ENCODE measurements around the gene MYOZ1.

The MYOZ1 gene

DNA sequence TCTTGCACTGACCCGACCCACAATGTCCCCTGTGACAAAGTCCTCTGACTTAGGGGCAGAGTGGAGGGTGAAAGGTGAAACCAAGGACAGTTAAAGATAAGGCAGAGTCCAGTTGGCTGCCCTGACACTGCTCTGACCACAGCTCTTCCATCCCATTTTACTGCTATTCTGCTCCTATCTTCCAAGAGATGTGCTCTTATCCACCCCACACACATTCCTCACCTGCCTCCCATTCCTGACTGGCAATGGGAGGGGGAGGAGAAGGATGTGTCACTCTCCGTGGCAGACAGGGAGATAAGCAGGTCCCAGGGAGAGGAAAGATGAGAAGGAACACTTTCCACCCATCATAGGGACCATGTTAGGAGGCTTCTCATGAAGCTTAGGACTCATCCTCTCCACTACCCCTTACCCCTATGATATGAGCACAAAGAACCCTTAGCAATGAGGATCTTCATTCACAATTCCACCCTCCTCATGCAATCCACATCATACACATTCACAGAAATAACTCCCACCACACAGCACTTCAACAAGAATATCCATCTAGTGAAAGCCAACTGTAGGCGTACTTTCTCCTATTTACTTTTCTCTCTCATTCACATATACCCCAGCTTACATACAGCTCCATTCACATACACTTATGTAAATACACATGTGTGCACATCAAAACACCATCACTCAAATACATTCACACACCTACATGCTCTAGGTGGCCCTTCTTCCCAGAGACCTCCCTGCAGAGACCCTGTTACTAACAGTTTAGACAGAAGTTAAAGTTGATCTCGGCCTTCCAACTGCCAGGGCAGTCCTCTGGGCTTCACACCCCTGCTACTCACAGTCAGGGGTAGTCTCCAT, 7.9 kb upstream of the MYOZ1 start:
- Histone ChIP-seq H3K27ac (ENCODE audit: low read length) (no peak overlapping the region), H3K9me3 (ENCODE audit: insufficient read depth, low read length) (no peaks in the 10 kb centered on the region), H3K4me1 (ENCODE audit: low read length) (peaks cover 34% of the 10 kb centered on the region), H3K4me2 (ENCODE audit: low read length) (no peak overlapping the region), H3K4me3 (ENCODE audit: low read length) (no peak overlapping the region), H3K36me3 (replicated peaks; ENCODE audit: low read depth, low read length) (no peaks in the 10 kb centered on the region), H4K20me1 (ENCODE audit: insufficient read depth, low read length) (no peaks in the 10 kb centered on the region), H2AFZ (ENCODE audit: low read depth, low read length) (no peak overlapping the region), H3K27me3 (ENCODE audit: low read depth, low read length) (no peaks in the 10 kb centered on the region), H3K79me2 (ENCODE audit: low read length) (no peaks in the 10 kb centered on the region), H3K9ac (ENCODE audit: low read length) (no peak overlapping the region)
- TF ChIP-seq EZH2phosphoT487 (IDR thresholded peaks at IDR 0.05; ENCODE audit: low read depth): no peak
- TF ChIP-seq, protein P1, sequence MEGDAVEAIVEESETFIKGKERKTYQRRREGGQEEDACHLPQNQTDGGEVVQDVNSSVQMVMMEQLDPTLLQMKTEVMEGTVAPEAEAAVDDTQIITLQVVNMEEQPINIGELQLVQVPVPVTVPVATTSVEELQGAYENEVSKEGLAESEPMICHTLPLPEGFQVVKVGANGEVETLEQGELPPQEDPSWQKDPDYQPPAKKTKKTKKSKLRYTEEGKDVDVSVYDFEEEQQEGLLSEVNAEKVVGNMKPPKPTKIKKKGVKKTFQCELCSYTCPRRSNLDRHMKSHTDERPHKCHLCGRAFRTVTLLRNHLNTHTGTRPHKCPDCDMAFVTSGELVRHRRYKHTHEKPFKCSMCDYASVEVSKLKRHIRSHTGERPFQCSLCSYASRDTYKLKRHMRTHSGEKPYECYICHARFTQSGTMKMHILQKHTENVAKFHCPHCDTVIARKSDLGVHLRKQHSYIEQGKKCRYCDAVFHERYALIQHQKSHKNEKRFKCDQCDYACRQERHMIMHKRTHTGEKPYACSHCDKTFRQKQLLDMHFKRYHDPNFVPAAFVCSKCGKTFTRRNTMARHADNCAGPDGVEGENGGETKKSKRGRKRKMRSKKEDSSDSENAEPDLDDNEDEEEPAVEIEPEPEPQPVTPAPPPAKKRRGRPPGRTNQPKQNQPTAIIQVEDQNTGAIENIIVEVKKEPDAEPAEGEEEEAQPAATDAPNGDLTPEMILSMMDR (IDR thresholded peaks at IDR 0.05; ENCODE audit: low read depth, low read length): no peak

DNA sequence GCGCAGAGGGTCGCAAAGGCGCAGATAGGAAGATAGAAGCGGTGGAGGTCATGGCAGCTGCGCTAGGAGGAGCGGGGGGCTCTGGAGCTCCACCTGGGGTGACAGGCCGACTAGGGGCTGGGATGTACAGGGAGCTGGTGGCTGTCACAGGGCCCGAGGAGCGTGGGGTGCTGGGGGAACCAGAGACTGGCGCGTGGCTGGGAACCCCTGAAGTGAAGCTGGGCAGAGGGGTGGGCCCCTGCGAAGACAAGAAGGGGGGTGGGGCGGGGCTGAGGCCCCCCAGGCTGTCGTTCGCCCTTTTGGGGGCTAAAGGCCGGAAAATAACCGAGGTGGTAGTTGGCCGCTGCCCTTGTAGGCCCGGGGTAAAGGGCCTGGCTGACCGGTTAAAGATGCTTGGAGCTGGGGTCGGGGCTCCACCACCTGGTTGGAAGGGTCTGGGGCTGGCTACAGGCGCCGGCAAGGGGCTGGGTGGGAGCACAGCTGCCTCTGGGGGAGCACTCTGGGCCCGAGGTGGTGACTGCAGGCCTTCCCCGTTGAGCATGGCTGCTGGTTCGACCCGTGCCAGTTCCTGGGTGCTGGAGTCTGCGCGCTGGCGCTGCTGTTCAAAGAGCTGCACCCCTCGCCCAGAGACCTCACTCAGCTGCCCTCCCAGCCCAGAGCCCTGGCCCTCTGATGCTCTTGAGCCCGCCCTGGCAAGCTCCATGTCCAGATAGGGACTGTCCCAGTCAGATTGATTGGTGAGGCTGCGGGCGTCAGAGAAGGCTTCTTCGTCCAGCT, 6.8 kb upstream of the MYOZ1 start:
- H3K4me1 ChIP-seq (ENCODE audit: low read length): peaks cover 34% of the 10 kb centered on the region
- H3K27ac ChIP-seq (ENCODE audit: low read length): no peak overlapping the region
- H4K20me1 ChIP-seq (ENCODE audit: insufficient read depth, low read length): no peaks in the 10 kb centered on the region
- no peak overlapping the region for H3K4me3 ChIP-seq (ENCODE audit: low read length)
- no peak overlapping the region for H3K4me2 ChIP-seq (ENCODE audit: low read length)
- no peaks in the 10 kb centered on the region for H3K79me2 ChIP-seq (ENCODE audit: low read length)
- H2AFZ ChIP-seq (ENCODE audit: low read depth, low read length): no peak overlapping the region
- TF ChIP-seq, protein P1 (IDR thresholded peaks at IDR 0.05; ENCODE audit: low read depth, low read length): no peak
- TF ChIP-seq EZH2phosphoT487 (IDR thresholded peaks at IDR 0.05; ENCODE audit: low read depth): no peak
- no peaks in the 10 kb centered on the region for H3K36me3 ChIP-seq (replicated peaks; ENCODE audit: low read depth, low read length)
- no peak overlapping the region for H3K9ac ChIP-seq (ENCODE audit: low read length)
- H3K27me3 ChIP-seq (ENCODE audit: low read depth, low read length): no peaks in the 10 kb centered on the region
- H3K9me3 ChIP-seq (ENCODE audit: insufficient read depth, low read length): no peaks in the 10 kb centered on the region

DNA sequence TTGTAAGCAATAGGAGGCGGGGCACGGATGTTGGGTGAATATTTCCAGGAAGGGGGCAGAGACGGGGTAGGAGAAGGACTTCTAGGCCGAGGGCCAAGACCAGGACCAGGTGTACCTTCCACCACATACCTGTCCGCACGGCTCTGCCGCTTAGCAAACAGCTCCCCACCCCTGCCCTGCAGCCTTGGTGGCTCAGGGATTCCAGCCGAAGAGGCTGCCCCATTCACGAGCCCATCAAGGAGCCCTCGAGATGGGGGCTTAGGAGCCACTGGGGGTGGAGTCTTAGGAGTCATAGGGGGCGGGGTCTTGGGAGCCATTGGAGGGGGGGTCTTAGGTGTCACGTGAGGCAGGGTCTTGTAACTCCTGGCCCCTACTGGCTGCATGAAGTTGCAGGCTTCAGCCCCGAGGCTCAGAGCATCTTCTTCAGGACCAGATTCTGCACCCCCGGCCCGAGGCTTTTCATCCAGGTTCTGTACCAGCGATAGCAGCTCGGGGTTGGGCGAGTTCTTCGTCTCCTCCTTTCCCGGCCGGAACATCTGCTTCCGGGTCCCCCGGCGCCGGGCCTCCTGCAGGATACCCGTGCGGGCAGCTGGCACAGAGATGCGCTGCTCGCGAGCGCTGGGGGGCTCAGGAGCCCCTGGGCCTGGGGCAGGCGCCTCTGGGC, 6.1 kb upstream of the MYOZ1 start:
- Histone ChIP-seq H4K20me1 (ENCODE audit: insufficient read depth, low read length) (no peaks in the 10 kb centered on the region), H3K79me2 (ENCODE audit: low read length) (no peaks in the 10 kb centered on the region), H3K9ac (ENCODE audit: low read length) (no peak overlapping the region), H3K27me3 (ENCODE audit: low read depth, low read length) (no peaks in the 10 kb centered on the region), H2AFZ (ENCODE audit: low read depth, low read length) (no peak overlapping the region), H3K36me3 (replicated peaks; ENCODE audit: low read depth, low read length) (no peaks in the 10 kb centered on the region), H3K4me3 (ENCODE audit: low read length) (no peak overlapping the region), H3K4me1 (ENCODE audit: low read length) (peaks cover 34% of the 10 kb centered on the region), H3K27ac (ENCODE audit: low read length) (no peak overlapping the region), H3K9me3 (ENCODE audit: insufficient read depth, low read length) (no peaks in the 10 kb centered on the region), H3K4me2 (ENCODE audit: low read length) (no peak overlapping the region)
- TF ChIP-seq, protein P1 (IDR thresholded peaks at IDR 0.05; ENCODE audit: low read depth, low read length): no peak
- no peak for TF ChIP-seq EZH2phosphoT487 (IDR thresholded peaks at IDR 0.05; ENCODE audit: low read depth)

DNA sequence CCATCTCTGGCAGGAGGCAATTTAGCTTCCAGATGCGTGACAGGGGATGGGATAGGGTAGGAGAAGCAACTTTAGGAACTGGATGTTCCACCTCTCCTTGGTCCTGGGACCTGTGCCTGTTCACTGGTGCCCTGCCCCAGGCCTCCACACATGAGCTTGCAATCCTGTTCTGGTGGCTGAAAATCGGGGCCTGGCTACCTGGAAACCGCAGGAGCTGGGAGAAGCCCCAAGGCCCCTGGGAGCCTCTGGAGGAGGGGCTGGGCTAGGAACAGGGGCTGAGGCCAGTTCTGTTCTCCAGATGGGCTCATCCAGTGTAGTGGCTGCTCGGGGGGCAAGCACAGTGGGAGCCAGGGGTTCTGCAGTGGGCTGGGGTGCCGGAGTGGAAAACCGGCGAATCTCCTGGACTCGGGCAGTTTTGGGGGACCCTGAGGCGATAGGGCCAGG, 5.3 kb upstream of the MYOZ1 start:
- no peaks in the 10 kb centered on the region for H4K20me1 ChIP-seq (ENCODE audit: insufficient read depth, low read length)
- H3K4me2 ChIP-seq (ENCODE audit: low read length): no peak overlapping the region
- no peak overlapping the region for H3K4me3 ChIP-seq (ENCODE audit: low read length)
- H3K9ac ChIP-seq (ENCODE audit: low read length): no peak overlapping the region
- H3K4me1 ChIP-seq (ENCODE audit: low read length): peaks cover 34% of the 10 kb centered on the region
- no peaks in the 10 kb centered on the region for H3K36me3 ChIP-seq (replicated peaks; ENCODE audit: low read depth, low read length)
- H2AFZ ChIP-seq (ENCODE audit: low read depth, low read length): no peak overlapping the region
- TF ChIP-seq, protein P1 (IDR thresholded peaks at IDR 0.05; ENCODE audit: low read depth, low read length): no peak
- TF ChIP-seq EZH2phosphoT487 (IDR thresholded peaks at IDR 0.05; ENCODE audit: low read depth): no peak
- no peaks in the 10 kb centered on the region for H3K27me3 ChIP-seq (ENCODE audit: low read depth, low read length)
- no peaks in the 10 kb centered on the region for H3K9me3 ChIP-seq (ENCODE audit: insufficient read depth, low read length)
- no peak overlapping the region for H3K27ac ChIP-seq (ENCODE audit: low read length)
- no peaks in the 10 kb centered on the region for H3K79me2 ChIP-seq (ENCODE audit: low read length)
